ENCODE results near the gene LRRC46.

Gene LRRC46

DNA sequence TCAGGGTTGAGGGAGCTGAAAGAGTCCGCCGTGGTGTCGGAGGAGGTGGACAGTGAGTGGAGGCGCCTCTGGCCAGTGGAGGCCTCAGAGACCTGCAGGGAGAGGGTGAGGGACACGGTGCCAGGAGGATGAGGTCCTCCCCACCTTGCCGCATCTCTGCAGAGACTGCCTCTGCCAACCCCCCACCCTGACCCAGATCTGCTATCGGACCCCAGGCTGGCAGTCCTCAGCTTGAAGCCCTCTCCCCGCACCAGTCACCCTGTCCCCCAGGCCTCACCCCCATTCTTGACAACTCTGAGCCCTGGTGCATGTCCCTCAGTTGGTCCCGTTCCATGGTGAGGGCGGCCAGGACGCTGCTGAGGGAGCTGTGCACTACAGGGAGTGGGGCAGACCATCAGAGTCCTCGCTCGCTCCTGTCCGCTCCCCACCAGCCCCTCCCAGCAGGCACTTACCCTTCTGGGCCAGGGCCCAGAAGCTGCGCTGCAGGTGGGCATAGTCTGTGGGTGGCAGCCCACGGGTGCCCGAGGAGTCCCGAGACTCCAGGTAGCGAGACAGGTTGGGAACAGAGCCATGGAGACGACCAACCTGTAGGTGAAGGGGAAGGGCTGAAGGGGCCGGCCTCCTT is 15.2 kb upstream of the LRRC46 start:
- no peaks in the 10 kb centered on the region for H3K9me3 Mint-ChIP-seq (ENCODE audit: low read depth)
- H3K27me3 Mint-ChIP-seq: no peaks in the 10 kb centered on the region
- peaks cover 5% of the 10 kb centered on the region for H3K36me3 Mint-ChIP-seq
- H3K4me3 Mint-ChIP-seq: no peak overlapping the region
- H3K27ac Mint-ChIP-seq: no peak overlapping the region
- H3K4me1 Mint-ChIP-seq (ENCODE audit: low read depth): peaks cover 10% of the 10 kb centered on the region

DNA sequence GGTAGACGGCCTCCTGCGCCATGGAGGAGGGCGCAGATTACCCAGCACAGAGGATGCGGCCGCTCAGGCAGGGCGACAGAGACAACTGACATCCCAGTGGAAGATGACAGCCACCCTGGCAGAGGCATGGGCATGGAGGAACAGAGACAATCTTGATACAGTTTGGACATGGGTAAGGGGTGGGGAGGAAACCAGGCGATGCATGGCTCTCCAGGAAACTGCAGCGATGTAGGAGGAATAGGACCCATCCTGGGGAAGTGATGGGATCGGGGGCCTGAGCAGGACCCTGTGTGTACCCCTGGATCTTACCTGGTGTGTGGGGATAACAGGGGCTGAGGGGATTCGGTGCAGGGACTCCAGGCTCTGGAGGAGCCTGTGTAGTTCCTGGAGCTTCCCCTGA is 14.5 kb upstream of the LRRC46 start:
- Mint-ChIP-seq H3K27me3 (no peaks in the 10 kb centered on the region), H3K4me3 (no peak overlapping the region), H3K27ac (no peak overlapping the region), H3K4me1 (ENCODE audit: low read depth) (peaks cover 17% of the 10 kb centered on the region), H3K9me3 (ENCODE audit: low read depth) (no peaks in the 10 kb centered on the region), H3K36me3 (peaks cover 5% of the 10 kb centered on the region)

DNA sequence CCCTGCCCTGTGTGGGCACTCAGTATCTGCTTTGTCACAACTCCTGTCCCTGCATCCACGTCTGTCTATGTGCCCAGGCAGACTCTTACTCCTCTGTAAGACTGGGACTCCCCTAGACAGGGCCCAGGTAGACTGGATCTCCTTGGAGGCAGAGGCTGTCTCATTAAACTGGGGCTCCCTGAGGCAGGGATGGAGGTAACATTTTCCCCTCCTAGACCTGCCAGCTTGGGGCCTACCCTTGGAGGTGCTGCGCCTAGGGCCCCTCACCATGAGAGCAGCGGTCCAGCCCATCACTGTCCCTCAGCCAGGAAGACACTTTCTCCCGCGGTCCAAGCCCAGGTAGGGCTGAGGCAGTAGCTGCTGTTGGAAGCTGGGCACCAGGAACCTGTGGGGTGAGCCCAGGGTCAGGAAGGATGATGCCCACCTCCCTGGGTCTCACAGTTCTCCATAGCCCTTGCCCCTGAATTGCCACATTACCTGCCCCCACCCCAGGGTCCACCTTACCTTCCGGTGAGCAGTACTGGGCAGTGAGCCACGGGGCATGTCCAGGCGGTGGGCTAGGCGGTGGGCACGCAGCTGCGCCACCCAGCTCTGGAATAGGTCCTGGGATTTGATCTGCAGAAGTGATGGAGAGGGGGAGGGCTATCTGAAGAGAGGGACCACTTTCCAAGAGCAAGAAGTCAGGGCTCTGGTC is 13.3 kb upstream of the LRRC46 start:
- H3K36me3 Mint-ChIP-seq: peaks cover 2% of the 10 kb centered on the region
- no peaks in the 10 kb centered on the region for H3K27me3 Mint-ChIP-seq
- peaks cover 21% of the 10 kb centered on the region for H3K4me1 Mint-ChIP-seq (ENCODE audit: low read depth)
- H3K27ac Mint-ChIP-seq: peak overlapping the region; percentile 12
- H3K9me3 Mint-ChIP-seq (ENCODE audit: low read depth): no peaks in the 10 kb centered on the region
- H3K4me3 Mint-ChIP-seq: no peak overlapping the region

DNA sequence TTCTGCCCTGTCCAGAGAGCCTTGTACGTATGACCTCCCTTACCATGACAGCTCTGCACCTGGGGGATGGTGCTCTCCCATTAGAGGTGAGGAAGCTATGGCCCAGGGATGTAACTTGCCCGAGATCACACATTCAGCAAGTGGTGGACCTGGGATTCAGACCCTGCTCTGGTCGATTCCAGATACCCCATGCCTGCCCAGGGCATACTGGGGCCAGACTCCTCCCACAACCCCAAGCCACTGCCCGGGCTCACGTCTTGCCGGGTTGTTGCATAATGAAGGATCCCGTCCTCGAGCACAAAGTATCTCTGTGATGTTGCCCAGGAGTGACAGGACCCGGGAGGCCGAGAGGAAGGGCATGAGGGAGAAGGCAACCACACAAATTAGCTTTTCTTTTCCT is 12.0 kb upstream of the LRRC46 start:
- Mint-ChIP-seq H3K4me3 (no peak overlapping the region), H3K9me3 (ENCODE audit: low read depth) (no peaks in the 10 kb centered on the region), H3K4me1 (ENCODE audit: low read depth) (peaks cover 21% of the 10 kb centered on the region), H3K27me3 (no peaks in the 10 kb centered on the region), H3K27ac (peak overlapping the region; percentile 6), H3K36me3 (peaks cover 2% of the 10 kb centered on the region)

DNA sequence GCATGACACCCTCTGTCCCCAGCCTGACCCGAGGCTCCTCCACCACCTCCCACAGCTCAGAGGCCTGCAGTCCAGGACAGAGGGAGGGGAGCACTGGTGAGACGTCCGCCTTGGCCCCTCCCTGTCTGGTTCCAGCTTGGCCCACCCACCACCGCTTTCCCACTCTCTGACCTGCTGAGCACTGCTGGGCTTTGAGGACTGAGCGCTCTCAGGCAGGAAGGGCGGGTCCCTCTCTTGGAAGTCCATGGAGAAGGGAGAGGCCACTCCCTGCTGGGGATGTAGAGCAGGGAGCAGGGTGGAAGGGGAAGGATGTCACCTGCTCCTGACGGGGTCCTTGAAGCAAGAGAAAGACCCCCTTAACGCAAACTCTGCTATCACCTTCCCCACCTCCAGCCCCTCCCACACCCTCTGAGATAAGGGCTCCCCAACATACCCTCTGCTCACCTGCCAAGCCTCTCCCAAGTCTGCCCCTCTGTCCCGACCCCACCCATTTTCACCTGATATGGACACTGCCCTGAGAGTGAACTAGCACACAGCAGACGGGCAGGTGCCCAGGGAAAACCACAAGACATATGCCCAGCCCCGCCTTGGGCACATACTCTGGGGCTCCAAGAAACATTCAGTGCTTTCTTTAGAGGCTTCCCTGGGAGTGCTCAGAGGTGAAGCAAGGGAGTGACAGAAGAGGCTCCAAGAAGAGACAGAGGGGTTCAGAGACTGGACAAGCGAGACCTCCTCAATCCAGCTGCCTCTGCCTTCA is 11.3 kb upstream of the LRRC46 start:
- Mint-ChIP-seq H3K27me3 (no peaks in the 10 kb centered on the region), H3K4me1 (ENCODE audit: low read depth) (peaks cover 21% of the 10 kb centered on the region), H3K4me3 (peak overlapping the region; percentile 94), H3K9me3 (ENCODE audit: low read depth) (no peaks in the 10 kb centered on the region), H3K27ac (no peak overlapping the region), H3K36me3 (peaks cover 2% of the 10 kb centered on the region)

DNA sequence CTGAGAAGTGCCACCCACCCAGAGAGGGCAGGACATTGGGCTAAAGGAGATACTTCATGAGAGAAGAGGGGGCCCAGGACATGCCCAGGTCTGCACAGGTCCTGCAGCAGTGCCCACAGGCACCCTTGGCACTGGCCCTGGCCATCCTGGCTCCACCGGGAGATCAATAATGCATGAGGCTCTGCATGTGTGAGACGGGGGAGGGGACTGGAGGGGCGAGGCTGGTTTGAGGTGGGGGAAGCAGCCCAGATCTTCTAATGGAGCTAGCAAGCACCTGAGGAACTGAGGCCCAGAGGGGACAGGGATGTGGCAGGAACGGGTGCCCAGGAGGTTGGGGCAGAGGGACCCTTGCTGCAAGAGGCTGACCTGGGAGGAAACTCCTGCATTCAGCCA is 10.4 kb upstream of the LRRC46 start:
- Mint-ChIP-seq H3K9me3 (ENCODE audit: low read depth) (no peaks in the 10 kb centered on the region), H3K27ac (peak overlapping the region; percentile 82), H3K27me3 (no peaks in the 10 kb centered on the region), H3K4me1 (ENCODE audit: low read depth) (peaks cover 21% of the 10 kb centered on the region), H3K36me3 (peaks cover 5% of the 10 kb centered on the region), H3K4me3 (peak overlapping the region; percentile 94)

DNA sequence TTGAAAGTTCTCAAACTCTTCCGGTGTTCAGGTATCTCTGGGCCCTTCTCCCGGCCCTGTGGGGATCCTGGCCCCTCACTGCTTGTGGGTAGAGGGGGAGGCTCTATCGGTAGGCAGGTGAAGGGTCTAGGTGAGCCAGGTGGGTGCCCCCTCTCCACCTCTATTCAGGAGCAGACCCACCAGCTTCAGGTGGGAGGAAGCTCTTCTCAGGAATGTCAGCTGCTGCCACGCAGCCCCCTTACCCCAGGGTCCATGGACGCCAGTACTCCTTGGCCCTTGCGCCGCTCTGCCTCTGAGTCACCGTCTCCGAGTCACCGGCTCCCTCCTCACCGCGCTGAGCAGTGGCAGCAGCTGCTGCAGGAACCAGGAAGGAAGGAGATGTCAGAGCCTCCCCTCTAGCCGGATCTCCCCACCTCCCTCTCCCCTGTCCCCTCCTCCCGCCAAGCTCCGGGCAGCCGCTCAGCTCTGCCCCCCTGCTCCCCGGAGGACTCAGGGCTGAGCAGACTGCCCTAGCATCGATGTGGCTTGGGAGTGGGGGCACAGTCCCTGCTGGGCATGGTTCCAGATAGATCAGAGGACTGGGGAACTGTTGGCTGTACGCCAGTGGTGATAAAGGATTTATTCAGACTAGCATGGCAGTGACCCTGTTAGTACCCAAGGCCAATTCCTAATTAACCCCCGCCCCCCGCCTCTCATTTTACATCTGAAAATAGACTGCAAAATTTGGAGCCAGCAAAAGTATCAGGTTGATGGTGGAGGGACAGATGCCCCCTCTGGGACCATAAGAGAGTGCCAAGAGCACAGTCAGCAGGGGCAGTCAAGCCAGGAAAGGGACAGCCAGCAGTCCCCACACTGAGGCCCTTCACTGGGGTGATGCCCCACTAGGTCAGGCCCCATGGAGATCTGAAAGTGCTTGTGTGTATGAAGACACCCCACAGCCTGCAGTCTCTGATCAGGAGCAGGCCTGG is 9.8 kb upstream of the LRRC46 start, which contains the start of gene OSBPL7:
TSS of gene OSBPL7 (minus strand) at position 371 of the 968 bp plus-strand sequence. CDS start 1,516 bp downstream, outside the sequence.
- Mint-ChIP-seq H3K27ac (peak within 1 kb of the TSS; percentile 82), H3K4me1 (ENCODE audit: low read depth) (peaks cover 21% of the 10 kb centered on the region), H3K27me3 (no peaks in the 10 kb centered on the region), H3K4me3 (peak within 1 kb of the TSS; percentile 94), H3K9me3 (ENCODE audit: low read depth) (no peaks in the 10 kb centered on the region), H3K36me3 (peaks cover 5% of the 10 kb centered on the region)

DNA sequence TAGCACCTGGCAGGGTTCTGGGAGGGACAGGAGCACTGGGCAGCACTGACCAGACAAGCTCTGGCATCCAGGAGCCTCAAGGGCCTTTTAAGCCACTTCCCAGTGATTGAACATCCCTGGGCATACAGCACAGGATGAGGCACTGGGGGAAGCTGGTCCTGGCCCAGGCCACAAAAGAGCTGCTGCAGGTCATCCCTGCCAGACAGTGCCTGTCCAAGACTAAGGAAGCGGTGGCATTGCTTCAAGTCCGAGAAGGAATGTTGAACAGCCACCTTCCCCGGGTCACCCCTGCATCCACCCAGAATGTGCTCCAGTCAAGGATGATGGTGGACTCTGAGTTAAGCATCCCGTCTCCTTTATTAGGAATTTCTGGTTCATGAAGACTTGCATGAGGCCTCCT is 8.7 kb upstream of the LRRC46 start:
- Mint-ChIP-seq H3K4me1 (ENCODE audit: low read depth) (peaks cover 21% of the 10 kb centered on the region), H3K27ac (no peak overlapping the region), H3K36me3 (peaks cover 3% of the 10 kb centered on the region), H3K4me3 (peak overlapping the region; percentile 94), H3K9me3 (ENCODE audit: low read depth) (no peaks in the 10 kb centered on the region), H3K27me3 (no peaks in the 10 kb centered on the region)

DNA sequence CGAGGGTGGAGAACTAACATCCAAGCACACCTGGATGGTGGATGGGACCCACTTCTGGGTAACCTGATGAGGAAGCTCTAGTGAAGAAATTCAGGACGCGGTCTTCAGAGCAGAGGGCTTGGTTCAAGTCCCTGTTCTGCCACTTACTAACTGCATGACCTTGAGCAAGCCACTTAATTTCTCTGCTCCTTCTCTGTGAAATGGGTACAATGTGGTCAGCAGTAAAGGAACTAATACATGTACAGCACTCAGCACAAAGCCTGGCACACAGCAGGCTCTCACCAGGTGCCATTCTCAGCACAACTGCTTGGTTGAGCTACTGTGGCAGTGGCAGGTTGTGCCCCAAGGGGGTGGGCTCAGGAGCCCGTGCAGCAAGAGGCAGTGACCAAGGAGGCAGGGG is 8.0 kb upstream of the LRRC46 start:
- Mint-ChIP-seq H3K27ac (no peak overlapping the region), H3K27me3 (no peaks in the 10 kb centered on the region), H3K36me3 (peaks cover 2% of the 10 kb centered on the region), H3K4me3 (no peak overlapping the region), H3K9me3 (ENCODE audit: low read depth) (no peaks in the 10 kb centered on the region), H3K4me1 (ENCODE audit: low read depth) (peaks cover 21% of the 10 kb centered on the region)

DNA sequence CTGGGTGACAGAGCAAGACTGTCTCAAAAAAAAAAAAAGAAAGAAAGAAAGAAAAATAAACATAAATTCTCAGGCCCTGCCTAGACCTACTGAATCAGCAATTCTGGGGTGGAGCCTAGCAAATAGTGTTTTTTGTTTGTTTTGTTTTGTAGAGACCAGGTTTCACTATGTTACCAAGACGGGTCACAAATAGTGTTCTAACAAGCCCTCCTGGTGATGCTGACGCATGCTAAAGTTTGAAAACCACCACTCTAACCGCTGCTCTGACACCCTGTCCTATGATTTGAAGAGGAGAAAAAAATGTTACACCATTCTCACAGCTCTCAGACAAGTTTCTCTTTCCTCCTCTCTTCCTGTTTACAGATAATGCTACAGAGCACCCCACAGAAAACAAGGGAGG is 1.6 kb upstream of the LRRC46 start:
- Mint-ChIP-seq H3K9me3 (ENCODE audit: low read depth) (no peaks in the 10 kb centered on the region), H3K4me3 (peak overlapping the region; percentile 99), H3K4me1 (ENCODE audit: low read depth) (peaks cover 38% of the 10 kb centered on the region), H3K27ac (peak overlapping the region; percentile 58), H3K36me3 (peaks cover 2% of the 10 kb centered on the region), H3K27me3 (no peaks in the 10 kb centered on the region)

DNA sequence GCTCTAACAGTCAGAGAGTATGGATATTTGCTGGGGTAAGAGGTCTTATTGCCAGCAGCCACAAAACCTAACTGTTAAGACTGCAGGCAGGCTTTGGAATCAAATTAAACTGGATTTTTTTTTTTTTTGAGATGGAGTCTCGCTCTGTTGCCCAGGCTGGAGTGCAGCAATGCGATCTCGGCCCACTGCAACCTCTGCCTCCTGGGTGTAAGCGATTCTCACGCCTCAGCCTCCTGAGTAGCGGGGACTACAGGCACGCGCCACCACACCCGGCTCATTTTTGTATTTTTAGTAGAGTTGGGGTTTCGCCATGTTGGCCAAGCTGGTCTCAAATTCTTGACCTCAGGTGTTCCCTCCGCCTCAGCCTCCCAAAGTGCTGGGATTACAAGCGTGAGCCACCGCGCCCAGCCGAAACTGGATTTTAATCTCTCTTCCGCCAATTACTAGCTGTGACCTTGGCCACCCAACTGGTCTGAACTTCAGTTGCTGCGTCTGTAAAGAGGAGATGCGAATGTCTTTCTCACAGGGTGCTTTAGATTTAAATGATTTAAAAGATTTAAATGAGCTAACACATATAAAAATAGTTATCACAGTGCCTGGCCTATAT is 971 bp upstream of the LRRC46 start:
- peaks cover 44% of the 10 kb centered on the region for H3K4me1 Mint-ChIP-seq (ENCODE audit: low read depth)
- H3K27me3 Mint-ChIP-seq: no peaks in the 10 kb centered on the region
- peak overlapping the region; percentile 99 for H3K4me3 Mint-ChIP-seq
- peak overlapping the region; percentile 97 for H3K27ac Mint-ChIP-seq
- peaks cover under 1% of the 10 kb centered on the region for H3K36me3 Mint-ChIP-seq
- no peaks in the 10 kb centered on the region for H3K9me3 Mint-ChIP-seq (ENCODE audit: low read depth)

DNA sequence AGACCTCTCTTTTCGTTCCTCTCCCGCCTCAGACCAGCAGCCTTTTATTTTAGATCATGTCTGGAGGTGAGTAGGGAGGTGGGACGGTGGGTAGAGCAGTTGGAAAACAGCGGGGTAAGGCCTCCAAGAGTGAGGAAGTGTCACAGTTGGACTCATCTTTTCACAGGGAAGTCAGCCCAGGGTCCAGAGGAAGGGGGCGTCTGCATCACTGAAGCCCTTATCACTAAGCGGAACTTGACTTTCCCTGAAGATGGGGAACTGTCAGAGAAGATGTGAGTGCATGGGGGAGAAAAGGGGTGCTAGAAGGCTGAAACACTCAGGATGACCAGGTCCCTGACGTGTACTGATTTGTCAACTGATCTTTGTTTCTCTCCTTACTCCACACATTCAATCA is 461 bp downstream of the LRRC46 start:
- H3K27me3 Mint-ChIP-seq: no peaks in the 10 kb centered on the region
- H3K9me3 Mint-ChIP-seq (ENCODE audit: low read depth): no peaks in the 10 kb centered on the region
- no peaks in the 10 kb centered on the region for H3K36me3 Mint-ChIP-seq
- H3K4me3 Mint-ChIP-seq: peak overlapping the region; percentile 99
- H3K4me1 Mint-ChIP-seq (ENCODE audit: low read depth): peaks cover 48% of the 10 kb centered on the region
- peak overlapping the region; percentile 97 for H3K27ac Mint-ChIP-seq

DNA sequence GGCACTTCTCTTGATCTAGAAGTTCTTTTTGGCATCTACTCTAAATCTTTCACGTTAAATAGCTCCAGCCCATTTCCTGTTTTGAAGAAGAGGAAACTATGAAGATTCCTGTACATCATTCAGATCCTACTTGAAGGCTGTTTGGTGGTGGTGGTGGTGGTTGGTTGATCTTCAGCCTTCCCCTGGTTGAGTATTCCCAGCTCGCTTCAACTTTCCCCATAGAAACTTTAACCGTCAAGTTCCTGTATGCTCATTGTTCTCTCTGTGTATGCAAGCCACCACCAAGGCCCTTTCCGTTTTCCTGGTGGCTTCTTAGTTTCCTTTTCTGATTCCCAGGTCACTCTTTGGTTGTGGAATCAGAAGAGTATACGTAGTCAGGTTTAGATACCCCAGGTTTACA is 3.3 kb downstream of the LRRC46 start:
- peak overlapping the region; percentile 72 for H3K27ac Mint-ChIP-seq
- peaks cover 44% of the 10 kb centered on the region for H3K4me1 Mint-ChIP-seq (ENCODE audit: low read depth)
- H3K27me3 Mint-ChIP-seq: no peaks in the 10 kb centered on the region
- H3K9me3 Mint-ChIP-seq (ENCODE audit: low read depth): no peaks in the 10 kb centered on the region
- no peaks in the 10 kb centered on the region for H3K36me3 Mint-ChIP-seq
- H3K4me3 Mint-ChIP-seq: no peak overlapping the region

DNA sequence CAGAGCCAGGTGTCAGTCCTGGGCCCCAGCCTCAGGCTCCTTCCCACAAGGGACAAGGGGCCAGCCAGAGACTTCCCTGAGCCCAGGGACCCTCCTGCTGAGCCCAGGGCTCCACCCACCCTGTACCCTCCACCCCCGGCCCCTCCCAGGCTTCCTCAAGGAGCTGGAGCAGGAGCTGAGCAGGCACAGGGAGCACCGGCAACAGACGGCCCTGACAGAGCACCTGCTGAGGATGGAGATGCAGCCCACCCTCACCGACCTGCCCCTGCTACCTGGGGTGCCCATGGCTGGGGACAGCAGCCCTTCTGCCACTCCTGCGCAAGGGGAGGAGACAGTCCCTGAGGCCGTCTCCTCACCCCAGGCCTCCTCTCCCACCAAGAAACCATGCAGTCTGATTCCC is 5.1 kb downstream of the LRRC46 start:
- H3K4me3 Mint-ChIP-seq: no peak overlapping the region
- no peaks in the 10 kb centered on the region for H3K27me3 Mint-ChIP-seq
- H3K36me3 Mint-ChIP-seq: no peaks in the 10 kb centered on the region
- peaks cover 41% of the 10 kb centered on the region for H3K4me1 Mint-ChIP-seq (ENCODE audit: low read depth)
- no peaks in the 10 kb centered on the region for H3K9me3 Mint-ChIP-seq (ENCODE audit: low read depth)
- H3K27ac Mint-ChIP-seq: no peak overlapping the region

All from activated naive CD8-positive, alpha-beta T cell (primary cell).